Measurements from ENCODE around the gene PLEKHA7.
"Not testable (repeated sequence)": the region's sequence is repeated elsewhere in the genome, so short reads cannot be mapped to it uniquely, and the experiment has no call there.

Gene PLEKHA7

DNA sequence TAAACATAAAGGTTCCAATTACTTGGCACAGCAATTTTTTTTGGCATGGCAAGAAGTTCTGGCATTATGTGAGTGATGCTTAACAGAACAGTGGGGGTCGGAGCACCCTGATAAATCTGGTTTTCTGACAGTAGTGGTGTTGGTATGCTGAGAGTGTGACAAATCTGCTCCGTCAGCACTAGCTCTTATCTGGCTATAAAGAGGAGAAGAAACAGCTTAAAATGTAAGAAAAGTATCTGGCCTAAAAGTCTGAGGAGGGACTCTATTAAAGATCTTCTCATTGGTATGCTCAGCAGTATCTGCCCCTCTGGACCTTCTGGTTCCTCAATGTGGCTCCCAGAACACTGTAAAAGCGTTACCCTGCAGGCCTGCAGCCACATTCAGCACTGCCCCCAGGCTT lies 137.4 kb downstream of the PLEKHA7 start:
- no peak for DNase-seq (ENCODE audit: low spot score)

GRCh38 chr11:16876053-16876752 lies 138.0 kb downstream of the PLEKHA7 start:
- DNase-seq (ENCODE audit: low spot score), result no peak

- DNase-seq (ENCODE audit: low spot score), result no peak
Measured at GRCh38 chr11:16874275-16874975, 139.8 kb downstream of the PLEKHA7 start.

DNA sequence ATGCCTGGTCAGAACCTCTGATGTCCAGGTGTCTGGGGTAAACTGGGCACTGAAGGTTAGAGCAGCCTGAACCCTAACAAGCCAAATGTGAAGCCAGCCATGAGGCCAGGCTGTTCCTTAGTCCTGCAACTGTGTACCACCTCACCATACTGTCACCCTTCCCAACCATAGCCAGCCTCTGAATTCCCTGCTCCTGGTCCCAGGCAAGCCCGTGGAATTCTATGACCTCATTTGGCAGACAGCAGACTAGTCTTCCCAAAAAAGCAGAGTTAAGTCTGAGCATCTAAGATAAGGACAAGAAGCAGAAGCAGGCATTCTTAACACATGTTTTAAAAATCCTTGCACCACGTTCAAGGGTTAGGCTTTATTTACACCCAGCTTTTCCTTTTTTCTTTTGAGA lies 140.9 kb downstream of the PLEKHA7 start:
- no peak for DNase-seq (ENCODE audit: low spot score)

DNA sequence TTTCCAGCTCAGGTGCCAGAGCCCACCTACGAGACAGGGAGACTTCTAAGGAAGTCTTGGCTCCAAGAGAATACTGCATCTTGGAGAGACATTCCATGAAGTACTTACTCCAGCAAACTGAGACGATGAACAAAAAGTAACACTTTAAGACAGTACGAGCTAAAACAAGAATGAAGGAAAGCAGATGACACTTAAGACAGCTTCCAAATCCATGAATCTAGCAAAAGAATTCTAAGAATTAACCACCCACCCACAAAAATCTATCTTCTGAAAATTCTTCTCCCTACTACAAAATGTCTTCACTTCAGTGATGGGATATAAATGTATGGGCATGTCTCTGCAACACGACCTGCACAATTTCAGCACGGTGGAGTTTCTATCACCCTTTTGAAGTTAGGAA lies 142.8 kb downstream of the PLEKHA7 start:
- DNase-seq (ENCODE audit: low spot score), result no peak

DNA sequence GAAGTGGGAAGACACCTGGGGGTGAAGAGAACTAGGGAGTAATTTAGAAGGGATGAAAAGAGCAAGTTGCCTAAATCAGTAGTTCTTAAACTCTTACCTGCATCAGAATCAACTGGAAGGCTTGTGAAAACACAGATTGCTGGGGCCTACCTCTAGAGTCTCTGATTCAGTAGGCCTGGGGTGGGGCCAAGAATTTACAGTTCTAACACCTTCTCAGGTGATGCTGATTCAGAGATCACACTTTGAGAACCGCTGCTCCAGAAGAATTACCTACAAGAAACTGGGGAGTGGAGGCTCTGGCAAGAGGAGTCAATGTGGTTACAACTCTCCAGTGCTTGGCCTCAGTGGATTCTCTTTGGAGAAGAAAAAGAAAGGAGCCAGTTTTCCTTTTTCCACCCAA lies 147.1 kb downstream of the PLEKHA7 start:
- no peak for DNase-seq (ENCODE audit: low spot score)

DNA sequence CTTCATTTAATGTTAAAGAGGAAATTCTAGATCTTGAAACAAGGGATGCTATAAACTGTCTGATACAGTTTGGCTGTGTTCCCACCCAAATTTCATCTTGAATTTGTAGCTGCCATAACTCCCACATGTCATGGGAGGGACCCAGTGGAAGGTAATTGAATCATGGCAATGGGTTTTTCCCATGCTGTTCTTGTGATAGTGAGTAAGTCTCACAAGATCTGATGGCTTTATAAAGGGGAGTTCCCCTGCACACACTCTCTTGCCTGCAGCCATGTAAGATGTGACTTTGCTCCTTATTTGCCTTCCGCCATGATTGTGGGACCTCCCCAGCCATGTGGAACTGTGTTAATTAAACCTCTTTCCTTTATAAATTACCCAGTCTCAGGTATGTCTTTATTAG lies 149.8 kb downstream of the PLEKHA7 start:
- DNase-seq (ENCODE audit: low spot score), result not testable (repeated sequence)

DNA sequence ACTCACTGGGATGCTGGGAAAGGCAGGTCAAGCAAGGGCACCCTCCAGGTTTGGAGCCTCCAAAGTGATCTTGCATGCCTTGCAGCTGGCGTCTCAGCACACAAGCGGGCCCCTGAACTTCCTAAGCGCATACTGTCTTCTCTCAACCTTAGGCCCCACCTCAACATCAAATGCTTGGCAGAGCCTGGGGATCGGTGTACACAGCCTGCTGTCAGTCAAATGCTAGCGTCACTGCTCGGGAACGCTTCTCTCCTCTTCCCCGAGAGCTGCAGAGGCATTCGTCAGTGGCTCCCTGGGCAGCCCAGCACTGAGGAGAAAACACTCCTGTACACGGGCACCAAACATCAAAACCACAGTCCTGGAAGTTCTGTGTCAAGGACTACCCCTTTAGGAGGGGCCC lies 150.8 kb downstream of the PLEKHA7 start:
- no peak for DNase-seq (ENCODE audit: low spot score)

GRCh38 chr11:16862726-16863125 lies 151.5 kb downstream of the PLEKHA7 start:
- DNase-seq (ENCODE audit: low spot score), result no peak

GRCh38 chr11:16861862-16862261 lies 152.4 kb downstream of the PLEKHA7 start:
- DNase-seq (ENCODE audit: low spot score), result no peak

GRCh38 chr11:16860617-16861016 lies 153.6 kb downstream of the PLEKHA7 start:
- no peak for DNase-seq (ENCODE audit: low spot score)

GRCh38 chr11:16859651-16860050 lies 154.6 kb downstream of the PLEKHA7 start:
- no peak for DNase-seq (ENCODE audit: low spot score)

- no peak for DNase-seq (ENCODE audit: low spot score)
Measured at GRCh38 chr11:16857186-16857585, 157.0 kb downstream of the PLEKHA7 start.

DNA sequence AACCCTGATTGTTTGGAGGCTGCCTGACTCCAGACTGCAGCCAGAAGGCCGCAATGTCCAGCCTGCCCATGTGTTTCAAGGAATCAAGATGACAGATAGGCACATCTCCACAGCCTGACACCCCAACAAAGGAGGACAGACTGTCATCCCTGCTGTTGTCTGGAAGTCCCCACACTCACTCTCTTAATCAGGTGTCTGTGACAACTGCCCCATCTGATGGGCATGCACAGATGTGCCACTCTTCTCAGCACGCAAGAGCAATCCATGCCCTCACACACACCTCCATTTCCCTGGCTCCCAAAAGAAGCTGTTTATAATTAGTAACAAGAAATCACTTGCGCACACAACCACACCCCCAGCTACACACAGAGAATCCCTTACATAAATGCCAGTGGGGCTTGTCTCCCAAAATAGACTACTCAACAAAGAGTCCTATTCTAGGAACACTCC lies 158.2 kb downstream of the PLEKHA7 start:
- no peak for DNase-seq (ENCODE audit: low spot score)

DNA sequence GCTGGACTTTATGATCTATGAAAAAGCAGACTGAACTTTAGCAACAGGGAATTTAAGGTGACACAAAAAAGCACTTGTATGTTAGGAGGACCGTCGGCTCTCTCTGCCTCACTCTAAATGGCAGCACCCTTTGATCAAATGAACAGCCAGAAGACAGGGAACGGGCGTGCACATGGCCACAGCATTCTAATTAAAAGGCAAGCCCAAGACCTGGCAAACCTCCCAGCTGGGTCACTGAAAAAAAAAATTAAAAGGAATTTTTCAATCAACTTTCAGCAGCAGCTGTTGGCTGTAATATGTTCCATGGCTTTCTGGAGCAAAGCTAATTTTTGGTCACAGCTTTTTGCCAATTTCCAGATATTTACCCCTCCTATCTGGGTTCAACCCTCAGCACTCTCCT lies 159.2 kb downstream of the PLEKHA7 start:
- no peak for DNase-seq (ENCODE audit: low spot score)

GRCh38 chr11:16853859-16854258 lies 160.4 kb downstream of the PLEKHA7 start:
- no peak for DNase-seq (ENCODE audit: low spot score)

GRCh38 chr11:16853266-16853665 lies 160.9 kb downstream of the PLEKHA7 start:
- DNase-seq (ENCODE audit: low spot score), result no peak

- DNase-seq (ENCODE audit: low spot score), result no peak
Measured at GRCh38 chr11:16846305-16846704, 167.9 kb downstream of the PLEKHA7 start.

GRCh38 chr11:16844268-16844771 lies 169.9 kb downstream of the PLEKHA7 start:
- no peak for DNase-seq (ENCODE audit: low spot score)

DNA sequence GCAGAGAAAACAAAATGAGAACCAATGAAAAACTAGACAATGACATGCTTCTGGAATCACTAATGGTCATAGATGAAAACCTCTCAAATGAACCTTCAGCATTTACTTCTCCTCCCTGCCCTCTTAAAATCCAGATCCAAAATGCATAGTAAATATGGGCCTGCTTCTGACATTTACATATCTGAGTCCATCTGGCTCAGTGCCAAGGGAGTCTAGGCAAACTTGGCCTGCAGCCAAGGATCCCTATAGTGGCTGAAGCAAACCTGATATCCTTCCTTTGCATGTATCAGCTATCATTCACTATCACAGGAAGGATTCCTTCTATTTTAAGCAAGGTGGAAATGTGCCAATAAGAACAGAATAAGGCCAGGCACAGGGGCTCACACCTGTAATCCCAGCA lies 170.9 kb downstream of the PLEKHA7 start:
- no peak for DNase-seq (ENCODE audit: low spot score)

- DNase-seq (ENCODE audit: low spot score), result no peak
Measured at GRCh38 chr11:16841984-16842383, 172.2 kb downstream of the PLEKHA7 start.

DNA sequence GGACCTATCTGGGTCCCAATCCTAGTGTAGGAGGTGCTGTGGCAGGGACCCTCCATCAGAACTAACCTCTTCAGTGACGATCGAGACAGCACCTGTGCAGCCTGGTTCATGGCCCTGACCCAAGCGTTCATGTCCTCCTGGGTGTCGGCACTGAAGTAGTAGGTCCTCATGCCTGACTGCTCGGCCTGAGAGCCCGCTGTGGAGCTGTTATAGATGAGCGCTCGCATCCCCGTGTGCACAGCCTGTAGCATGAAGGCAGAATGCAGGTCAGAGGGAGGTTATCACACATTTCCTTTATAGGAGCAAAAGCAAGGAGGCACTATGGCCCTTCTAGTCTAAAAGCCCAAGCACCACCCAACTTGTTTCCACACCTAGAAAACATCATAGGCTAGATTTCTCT lies 172.7 kb downstream of the PLEKHA7 start:
- DNase-seq (ENCODE audit: low spot score), result no peak

- DNase-seq (ENCODE audit: low spot score), result no peak
Measured at GRCh38 chr11:16840951-16841350, 173.3 kb downstream of the PLEKHA7 start.

- no peak for DNase-seq (ENCODE audit: low spot score)
Measured at GRCh38 chr11:16839821-16840220, 174.4 kb downstream of the PLEKHA7 start.

All from kidney capillary endothelial cell (primary cell).